Measurements from ENCODE around the gene FAM50B. TPM values are rescaled to one million over a fixed set of nuclear protein-coding genes. Genes with fewer than 3 reads are reported as not detected.
A peak's percentile ranks its signal among the peaks of the same experiment; 100 is the strongest.

The FAM50B gene
- total and polyA plus RNA-seq, 2 of the 13 experiments (the other 11 are each of a cell fraction or from before 2014, with no cell fraction given): 0.05 TPM; not detected in 1

DNA sequence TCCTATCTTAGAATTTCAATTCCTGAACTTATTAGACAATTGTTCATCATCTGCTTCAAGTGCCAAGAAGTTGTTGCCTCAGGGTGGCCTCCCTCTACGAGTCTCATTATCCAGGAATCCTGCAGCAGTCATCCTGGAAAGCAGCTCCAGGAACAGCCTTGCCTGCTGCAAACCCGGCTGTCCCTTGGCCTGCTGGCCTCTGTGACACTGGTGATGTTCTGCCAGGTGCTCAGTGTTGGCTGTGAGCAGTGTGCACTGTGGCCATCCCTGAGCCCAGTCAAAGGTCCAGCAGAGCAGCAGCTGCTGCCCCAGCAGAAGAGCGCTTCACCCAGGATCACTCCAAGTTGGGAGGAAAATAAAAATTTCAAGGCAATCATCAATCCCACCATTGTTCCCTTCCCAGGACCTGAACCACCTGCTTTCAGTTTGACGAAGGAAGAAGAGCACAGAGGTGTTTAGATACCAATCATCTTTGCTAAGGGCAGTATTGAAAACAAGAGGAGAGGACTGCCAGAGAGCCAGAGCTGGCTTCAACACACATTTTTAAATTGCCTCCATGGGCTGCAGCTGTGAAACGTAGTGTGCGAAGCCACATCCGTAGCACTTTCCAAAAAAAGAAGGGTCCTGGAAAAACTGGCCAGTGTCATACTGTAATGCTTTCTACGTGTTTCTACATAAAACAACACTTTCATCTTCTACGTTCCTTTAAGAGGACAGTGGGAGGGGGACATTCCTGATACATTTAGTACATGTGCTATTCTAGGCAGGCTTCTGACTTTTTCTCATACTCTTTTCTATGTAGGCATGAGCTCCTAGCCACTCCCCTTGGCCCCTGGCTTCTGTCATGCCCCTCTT is 7.2 kb upstream of the FAM50B start (continued):
- TF ChIP-seq TAF1 (CRISPR knock-in tag; IDR thresholded peaks at IDR 0.05) (no peak), ZNF350 (CRISPR knock-in tag; IDR thresholded peaks at IDR 0.05; ENCODE audit: borderline replicate concordance, low read depth) (peak; percentile 30; the same call in 1 of the 2 replicates), ZSCAN31 (CRISPR knock-in tag; IDR thresholded peaks at IDR 0.05; ENCODE audit: low read depth) (no peak), ZNF776 (CRISPR knock-in tag; IDR thresholded peaks at IDR 0.05) (no peak), PHF8 (CRISPR knock-in tag; IDR thresholded peaks at IDR 0.05) (no peak), SMAD9 (CRISPR knock-in tag; IDR thresholded peaks at IDR 0.05) (no peak), BCL6 (CRISPR knock-in tag; IDR thresholded peaks at IDR 0.05) (peak; percentile 96), KDM4B (CRISPR knock-in tag; IDR thresholded peaks at IDR 0.05) (0 out of 2 replicates have a peak, but pooled peaks have one; percentile 52), ZBTB26 (CRISPR knock-in tag; IDR thresholded peaks at IDR 0.05; ENCODE audit: borderline replicate concordance) (no peak; the same call in 1 of the 2 replicates), TCF7 (IDR thresholded peaks at IDR 0.05; ENCODE audit: low read depth) (no peak), ZFP62 (CRISPR knock-in tag; IDR thresholded peaks at IDR 0.05) (peak; percentile 77; the same call in 1 of the 2 replicates), PLSCR1 (CRISPR knock-in tag; IDR thresholded peaks at IDR 0.05; ENCODE audit: borderline replicate concordance) (no peak), HES4 (CRISPR knock-in tag; IDR thresholded peaks at IDR 0.05; ENCODE audit: borderline replicate concordance) (no peak)
- TF ChIP-seq, protein P1, sequence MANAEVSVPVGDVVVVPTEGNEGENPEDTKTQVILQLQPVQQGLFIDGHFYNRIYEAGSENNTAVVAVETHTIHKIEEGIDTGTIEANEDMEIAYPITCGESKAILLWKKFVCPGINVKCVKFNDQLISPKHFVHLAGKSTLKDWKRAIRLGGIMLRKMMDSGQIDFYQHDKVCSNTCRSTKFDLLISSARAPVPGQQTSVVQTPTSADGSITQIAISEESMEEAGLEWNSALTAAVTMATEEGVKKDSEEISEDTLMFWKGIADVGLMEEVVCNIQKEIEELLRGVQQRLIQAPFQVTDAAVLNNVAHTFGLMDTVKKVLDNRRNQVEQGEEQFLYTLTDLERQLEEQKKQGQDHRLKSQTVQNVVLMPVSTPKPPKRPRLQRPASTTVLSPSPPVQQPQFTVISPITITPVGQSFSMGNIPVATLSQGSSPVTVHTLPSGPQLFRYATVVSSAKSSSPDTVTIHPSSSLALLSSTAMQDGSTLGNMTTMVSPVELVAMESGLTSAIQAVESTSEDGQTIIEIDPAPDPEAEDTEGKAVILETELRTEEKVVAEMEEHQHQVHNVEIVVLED (CRISPR knock-in tag; IDR thresholded peaks at IDR 0.05; ENCODE audit: borderline replicate concordance): no peak
- TF ChIP-seq, protein P2, sequence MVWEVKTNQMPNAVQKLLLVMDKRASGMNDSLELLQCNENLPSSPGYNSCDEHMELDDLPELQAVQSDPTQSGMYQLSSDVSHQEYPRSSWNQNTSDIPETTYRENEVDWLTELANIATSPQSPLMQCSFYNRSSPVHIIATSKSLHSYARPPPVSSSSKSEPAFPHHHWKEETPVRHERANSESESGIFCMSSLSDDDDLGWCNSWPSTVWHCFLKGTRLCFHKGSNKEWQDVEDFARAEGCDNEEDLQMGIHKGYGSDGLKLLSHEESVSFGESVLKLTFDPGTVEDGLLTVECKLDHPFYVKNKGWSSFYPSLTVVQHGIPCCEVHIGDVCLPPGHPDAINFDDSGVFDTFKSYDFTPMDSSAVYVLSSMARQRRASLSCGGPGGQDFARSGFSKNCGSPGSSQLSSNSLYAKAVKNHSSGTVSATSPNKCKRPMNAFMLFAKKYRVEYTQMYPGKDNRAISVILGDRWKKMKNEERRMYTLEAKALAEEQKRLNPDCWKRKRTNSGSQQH (CRISPR knock-in tag; IDR thresholded peaks at IDR 0.05; ENCODE audit: low read depth): peak; percentile 74; the same call in 1 of the 2 replicates

Data from HepG2 (cell line).